ENCODE measurements around the gene NR2C2. TPM values are rescaled to one million over a fixed set of nuclear protein-coding genes. Genes with fewer than 3 reads are reported as not detected.
A peak's percentile ranks its signal among the peaks of the same experiment; 100 is the strongest.

NR2C2 gene
- total RNA-seq, 2 experiments from 2014 or later = 60.6 to 61.3 TPM

DNA sequence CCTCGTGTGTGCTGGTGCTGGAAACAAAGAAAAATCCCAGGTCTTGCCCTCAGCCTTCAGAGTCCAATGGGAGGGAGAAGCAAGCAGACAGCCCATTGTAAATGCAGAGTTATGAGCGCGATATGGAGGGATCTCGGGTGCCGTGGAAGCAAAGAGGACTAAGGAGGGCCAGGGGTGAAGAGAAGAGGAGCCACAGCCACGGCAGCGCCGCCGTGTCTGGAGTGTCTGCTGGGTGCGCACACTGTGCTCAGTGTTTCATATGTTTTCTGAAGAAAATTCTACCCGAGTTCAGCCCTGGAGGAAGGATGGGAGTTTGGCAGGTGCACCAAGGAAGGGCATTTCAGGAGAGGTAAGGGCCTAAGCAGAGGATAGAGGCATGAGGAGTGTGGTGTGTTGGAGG is 35.7 kb upstream of the NR2C2 start:
- intact Hi-C loops (cut with micrococcal nuclease) = no loop called here
- no peaks in the 10 kb centered on the region for H3K36me3 Mint-ChIP-seq (ENCODE audit: low read depth)
- H3K27ac Mint-ChIP-seq = no peak overlapping the region
- H3K9me3 Mint-ChIP-seq = no peaks in the 10 kb centered on the region
- no peak for DNase-seq
- H3K4me1 Mint-ChIP-seq (ENCODE audit: low read depth) = no peaks in the 10 kb centered on the region
- CTCF ChIA-PET = interaction anchor here (2.6 kb wide), 1 partner anchor 10 kb away, joined by 11 read pairs; no protein-coding TSS in a partner anchor
- H3K4me3 Mint-ChIP-seq = no peak overlapping the region
- H3K27me3 Mint-ChIP-seq (ENCODE audit: low read depth) = no peaks in the 10 kb centered on the region

DNA sequence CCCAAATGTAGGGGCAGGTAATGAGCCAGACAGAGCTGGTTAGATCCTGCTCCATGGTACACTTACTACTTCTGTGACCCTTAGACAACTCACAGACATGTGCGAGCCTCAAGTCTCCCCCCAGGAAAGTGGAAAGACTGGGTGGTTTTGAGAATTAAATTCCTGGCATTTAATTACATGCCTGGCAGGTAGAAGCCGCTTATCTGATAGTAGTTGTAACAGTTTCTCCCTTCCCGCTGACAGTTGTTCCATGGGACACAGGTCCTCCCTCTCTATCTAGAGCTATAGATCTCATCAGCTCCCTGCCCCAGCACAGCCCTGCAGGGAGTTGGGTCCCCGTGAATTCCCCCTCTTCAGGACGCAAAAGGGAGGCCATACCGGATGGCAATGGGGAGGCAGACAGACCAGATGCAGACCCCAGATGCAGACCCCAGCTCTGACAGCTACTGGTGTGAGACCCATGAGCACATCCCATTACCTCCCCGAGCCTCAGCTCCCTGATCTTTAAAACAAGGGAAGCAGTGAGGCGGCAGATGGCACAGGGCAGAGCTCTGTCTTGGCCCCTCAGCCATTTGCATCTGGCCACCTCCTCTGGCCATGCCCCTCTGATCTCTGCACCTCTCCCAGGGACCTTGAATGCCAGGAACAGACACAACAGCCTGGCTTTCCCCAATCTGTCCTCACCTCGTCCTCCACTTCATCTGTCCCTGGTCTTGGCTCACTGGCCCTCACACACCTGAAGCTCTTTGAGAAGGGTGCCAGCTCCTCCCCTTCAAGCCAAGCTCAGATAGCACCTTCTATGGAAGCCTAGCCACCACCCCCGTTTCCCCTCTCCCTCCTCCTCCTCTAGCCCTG is 34.1 kb upstream of the NR2C2 start:
- no peaks in the 10 kb centered on the region for H3K9me3 Mint-ChIP-seq
- CTCF ChIA-PET = interaction anchor here (0.5 to 1.0 kb wide), 4 partner anchors 8 to 928 kb away, joined by 3 to 4 read pairs (median 3); no protein-coding TSS in a partner anchor

GRCh38 chr3:14913926-14914778 is 33.2 kb upstream of the NR2C2 start:
- no peak overlapping the region for H3K4me3 Mint-ChIP-seq
- no peaks in the 10 kb centered on the region for H3K36me3 Mint-ChIP-seq (ENCODE audit: low read depth)
- H3K27me3 Mint-ChIP-seq (ENCODE audit: low read depth) = no peaks in the 10 kb centered on the region
- no peaks in the 10 kb centered on the region for H3K9me3 Mint-ChIP-seq
- no peak for DNase-seq
- no peak overlapping the region for H3K27ac Mint-ChIP-seq
- CTCF ChIA-PET = interaction anchor here (0.5 kb wide), 1 partner anchor 657 kb away, joined by 4 read pairs; no protein-coding TSS in a partner anchor
- H3K4me1 Mint-ChIP-seq (ENCODE audit: low read depth) = no peaks in the 10 kb centered on the region
- intact Hi-C loops (cut with micrococcal nuclease) = no loop called here

More for the DNA sequence above, 34.1 kb upstream of the NR2C2 start:
- Mint-ChIP-seq H3K4me1 (ENCODE audit: low read depth) (no peaks in the 10 kb centered on the region), H3K27ac (no peak overlapping the region), H3K27me3 (ENCODE audit: low read depth) (no peaks in the 10 kb centered on the region), H3K36me3 (ENCODE audit: low read depth) (no peaks in the 10 kb centered on the region), H3K4me3 (no peak overlapping the region)
- intact Hi-C loops (cut with micrococcal nuclease) = no loop called here
- DNase-seq = no peak

DNA sequence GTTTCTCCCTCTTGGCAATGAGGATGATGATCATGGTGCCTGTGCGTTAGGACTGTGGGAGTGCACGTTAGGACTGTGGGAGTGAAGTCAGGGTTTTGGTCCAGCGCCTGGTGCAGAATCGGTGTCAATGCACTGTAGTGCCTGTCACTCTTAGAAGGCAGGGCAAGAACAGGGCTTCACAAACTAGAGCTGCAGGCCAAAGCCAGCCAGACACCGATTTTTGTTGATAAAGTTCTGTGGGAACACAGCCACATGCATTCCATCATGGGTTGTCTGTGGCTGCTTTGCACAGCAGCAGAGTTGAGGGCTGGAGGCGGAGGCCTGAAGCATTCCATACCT is 32.6 kb upstream of the NR2C2 start:
- no peaks in the 10 kb centered on the region for H3K27me3 Mint-ChIP-seq (ENCODE audit: low read depth)
- H3K4me1 Mint-ChIP-seq (ENCODE audit: low read depth) = no peaks in the 10 kb centered on the region
- CTCF ChIA-PET = no interaction called here
- DNase-seq = no peak
- H3K27ac Mint-ChIP-seq = no peak overlapping the region
- H3K4me3 Mint-ChIP-seq = no peak overlapping the region
- intact Hi-C loops (cut with micrococcal nuclease) = no loop called here
- H3K36me3 Mint-ChIP-seq (ENCODE audit: low read depth) = no peaks in the 10 kb centered on the region
- H3K9me3 Mint-ChIP-seq = no peaks in the 10 kb centered on the region

DNA sequence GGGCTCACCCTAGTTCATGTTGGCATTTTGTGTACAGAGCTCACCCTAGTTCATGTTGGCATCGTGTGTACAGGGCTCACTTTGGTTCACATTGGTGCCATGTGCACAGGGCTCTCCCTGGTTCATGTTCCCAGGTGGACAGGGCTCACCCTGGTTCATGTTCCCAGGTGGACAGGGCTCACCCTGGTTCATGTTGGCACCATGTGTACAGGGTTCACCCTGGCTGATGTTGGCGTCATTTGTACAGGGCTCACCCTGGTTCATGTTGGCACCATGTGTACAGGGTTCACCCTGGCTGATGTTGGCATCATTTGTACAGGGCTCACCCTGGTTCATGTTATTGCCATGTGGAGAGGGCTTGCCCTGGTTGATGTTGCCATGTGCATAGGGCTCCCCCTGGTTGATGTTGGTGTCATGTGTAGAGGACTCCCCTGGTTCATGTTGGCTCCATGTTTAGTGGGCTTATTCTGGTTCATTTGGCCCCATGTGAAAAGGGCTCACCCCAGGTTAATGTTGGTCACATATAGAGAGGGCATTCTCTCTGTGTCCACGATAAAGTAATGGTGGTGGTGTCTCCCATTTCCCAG is 31.7 kb upstream of the NR2C2 start:
- Mint-ChIP-seq H3K4me1 (ENCODE audit: low read depth) (no peaks in the 10 kb centered on the region), H3K27ac (no peak overlapping the region), H3K9me3 (no peaks in the 10 kb centered on the region), H3K36me3 (ENCODE audit: low read depth) (no peaks in the 10 kb centered on the region), H3K4me3 (no peak overlapping the region), H3K27me3 (ENCODE audit: low read depth) (no peaks in the 10 kb centered on the region)
- CTCF ChIA-PET = interaction anchor here (0.6 to 1.1 kb wide), 2 partner anchors 59 to 172 kb away, joined by 3 read pairs; no protein-coding TSS in a partner anchor
- peak; percentile 45 for DNase-seq
- intact Hi-C loops (cut with micrococcal nuclease) = loop anchor here (1.0 kb wide), 1 partner anchor 124 kb away; no protein-coding TSS in a partner anchor

DNA sequence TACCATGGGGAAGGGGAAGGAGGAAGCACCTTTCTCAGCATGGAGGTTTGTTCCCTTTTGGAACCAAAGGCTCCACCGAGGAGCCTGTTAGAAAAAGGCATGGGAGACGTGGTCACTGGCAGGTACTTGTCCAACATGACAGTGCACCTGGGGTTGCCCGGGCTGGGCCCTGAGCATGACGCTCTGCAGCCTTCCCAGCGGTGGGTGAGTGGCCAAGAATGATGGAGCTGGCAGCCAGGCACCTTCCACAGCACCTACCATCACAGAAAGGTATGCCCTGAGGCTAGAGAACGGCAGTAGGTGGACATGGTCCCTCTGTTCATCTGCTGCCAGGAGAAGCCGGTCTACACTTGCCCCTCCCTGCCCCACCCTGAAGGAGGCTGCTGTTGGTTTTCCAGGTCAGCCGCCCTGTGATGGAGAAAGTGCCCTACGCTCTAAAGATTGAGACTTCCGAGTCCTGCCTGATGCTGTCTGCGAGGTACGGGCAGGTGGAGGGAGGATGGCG is 29.0 kb upstream of the NR2C2 start:
- CTCF ChIA-PET = interaction anchor here (0.6 to 0.8 kb wide), 3 partner anchors 21 to 173 kb away, joined by 3 to 4 read pairs (median 3); no protein-coding TSS in a partner anchor
- Mint-ChIP-seq H3K4me3 (no peak overlapping the region), H3K27me3 (ENCODE audit: low read depth) (no peaks in the 10 kb centered on the region), H3K27ac (no peak overlapping the region), H3K4me1 (ENCODE audit: low read depth) (no peaks in the 10 kb centered on the region), H3K9me3 (no peaks in the 10 kb centered on the region), H3K36me3 (ENCODE audit: low read depth) (no peaks in the 10 kb centered on the region)
- DNase-seq = no peak
- intact Hi-C loops (cut with micrococcal nuclease) = no loop called here

DNA sequence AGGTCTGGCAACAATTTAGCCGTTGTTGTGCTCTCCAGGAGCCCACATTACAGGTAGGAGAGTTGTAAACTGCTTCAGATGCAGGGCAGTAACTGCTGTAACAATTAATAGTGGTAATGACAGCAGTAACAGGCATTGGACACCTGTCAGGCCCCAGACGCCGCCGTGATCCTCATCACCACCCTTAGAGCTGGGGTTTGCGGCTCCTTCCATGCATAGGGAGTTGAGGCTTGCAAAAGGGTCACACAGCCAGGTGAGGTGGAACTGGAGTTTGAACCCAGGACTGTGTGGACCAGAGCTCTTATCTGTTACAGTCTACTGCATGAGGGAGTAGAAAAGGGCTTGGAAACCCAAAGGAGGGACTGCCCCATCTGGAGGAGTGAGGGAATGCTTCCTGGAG is 26.8 kb upstream of the NR2C2 start:
- H3K4me3 Mint-ChIP-seq = no peak overlapping the region
- intact Hi-C loops (cut with micrococcal nuclease) = loop anchor here (2.0 kb wide), 2 partner anchors 248 to 660 kb away; no protein-coding TSS in a partner anchor

DNA sequence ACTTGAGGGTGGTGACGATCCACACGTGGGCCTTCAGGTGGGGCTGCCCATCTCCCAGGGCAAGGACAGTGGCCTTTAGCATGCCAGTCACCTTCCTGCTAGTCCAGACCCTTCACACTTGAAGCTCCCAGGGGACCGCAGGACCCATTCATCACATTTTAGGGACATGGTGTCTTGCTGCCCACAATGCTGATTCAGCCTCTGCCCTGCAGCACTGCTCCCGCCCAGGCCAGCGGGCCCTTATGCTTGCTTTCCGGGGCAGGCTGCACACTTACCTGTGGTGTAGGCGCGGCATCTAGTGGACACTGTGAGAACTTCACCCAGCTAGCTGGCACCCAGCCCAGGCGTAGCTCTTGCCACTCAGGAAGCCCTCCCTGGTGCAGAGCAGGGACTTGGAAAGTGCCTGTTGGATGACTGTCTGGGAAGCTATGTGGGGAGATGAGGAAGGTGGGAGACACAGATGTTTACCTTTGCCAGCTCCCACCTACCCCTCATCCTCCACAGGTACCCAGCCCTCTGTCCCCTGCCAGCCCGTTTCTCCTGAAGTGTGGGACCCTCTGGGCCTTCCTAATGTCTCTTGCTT is 26.3 kb upstream of the NR2C2 start:
- Mint-ChIP-seq H3K27ac (no peak overlapping the region), H3K27me3 (ENCODE audit: low read depth) (no peaks in the 10 kb centered on the region), H3K36me3 (ENCODE audit: low read depth) (no peaks in the 10 kb centered on the region), H3K4me3 (no peak overlapping the region), H3K9me3 (no peaks in the 10 kb centered on the region), H3K4me1 (ENCODE audit: low read depth) (no peaks in the 10 kb centered on the region)
- peak; percentile 88 for DNase-seq
- CTCF ChIA-PET = interaction anchor here (0.6 to 3.5 kb wide), 35 partner anchors 8 to 412 kb away, joined by 3 to 16 read pairs (median 4); no protein-coding TSS in a partner anchor
- intact Hi-C loops (cut with micrococcal nuclease) = loop anchor here (1.0 to 2.0 kb wide), 5 partner anchors 130 to 660 kb away; no protein-coding TSS in a partner anchor

More for the DNA sequence above, 26.8 kb upstream of the NR2C2 start:
- no peaks in the 10 kb centered on the region for H3K27me3 Mint-ChIP-seq (ENCODE audit: low read depth)
- no peaks in the 10 kb centered on the region for H3K4me1 Mint-ChIP-seq (ENCODE audit: low read depth)
- no peaks in the 10 kb centered on the region for H3K36me3 Mint-ChIP-seq (ENCODE audit: low read depth)
- H3K9me3 Mint-ChIP-seq = no peaks in the 10 kb centered on the region
- DNase-seq = no peak
- CTCF ChIA-PET = interaction anchor here (1.0 to 3.5 kb wide), 18 partner anchors 12 to 411 kb away, joined by 3 to 16 read pairs (median 6); no protein-coding TSS in a partner anchor
- no peak overlapping the region for H3K27ac Mint-ChIP-seq

- no peaks in the 10 kb centered on the region for H3K4me1 Mint-ChIP-seq (ENCODE audit: low read depth)
- CTCF ChIA-PET = interaction anchor here (0.6 to 3.5 kb wide), 36 partner anchors 9 to 413 kb away, joined by 3 to 16 read pairs (median 4); no protein-coding TSS in a partner anchor
- no peaks in the 10 kb centered on the region for H3K9me3 Mint-ChIP-seq
- H3K36me3 Mint-ChIP-seq (ENCODE audit: low read depth) = no peaks in the 10 kb centered on the region
- H3K27me3 Mint-ChIP-seq (ENCODE audit: low read depth) = no peaks in the 10 kb centered on the region
- no peak overlapping the region for H3K4me3 Mint-ChIP-seq
- no peak overlapping the region for H3K27ac Mint-ChIP-seq
- no peak for DNase-seq
- intact Hi-C loops (cut with micrococcal nuclease) = loop anchor here (1.0 to 2.0 kb wide), 5 partner anchors 131 to 661 kb away; no protein-coding TSS in a partner anchor
These were observed 25.3 kb upstream of the NR2C2 start for GRCh38 chr3:14921811-14922705.

- intact Hi-C loops (cut with micrococcal nuclease) = no loop called here
- Mint-ChIP-seq H3K4me1 (ENCODE audit: low read depth) (no peaks in the 10 kb centered on the region), H3K4me3 (no peak overlapping the region), H3K27ac (no peak overlapping the region), H3K36me3 (ENCODE audit: low read depth) (no peaks in the 10 kb centered on the region), H3K27me3 (ENCODE audit: low read depth) (no peaks in the 10 kb centered on the region), H3K9me3 (no peaks in the 10 kb centered on the region)
- no peak for DNase-seq
- CTCF ChIA-PET = interaction anchor here (1.0 to 3.5 kb wide), 5 partner anchors 108 to 287 kb away, joined by 3 to 16 read pairs (median 3); no protein-coding TSS in a partner anchor
These were observed 24.5 kb upstream of the NR2C2 start for GRCh38 chr3:14922863-14923262.
